BLaER1 (cell line): ENCODE data around the gene ZBTB12.
"Not testable (repeated sequence)": the region's sequence is repeated elsewhere in the genome, so short reads cannot be mapped to it uniquely, and the experiment has no call there.

Experiments used
- H3K27ac ChIP-seq: shearing (Covaris generic); formaldehyde crosslinking; 2 replicates; pipeline ENCODE4 v1.8.1; 2022
- H3K27me3 ChIP-seq: shearing (Covaris generic); formaldehyde crosslinking; 2 replicates; pipeline ENCODE4 v1.8.1; 2022
- H3K36me3 ChIP-seq: shearing (Covaris generic); formaldehyde crosslinking; 2 replicates; pipeline ENCODE4 v1.8.1; 2022
- H3K4me1 ChIP-seq: shearing (Covaris generic); formaldehyde crosslinking; 2 replicates; pipeline ENCODE4 v1.8.1; 2022
- H3K4me2 ChIP-seq: shearing (Covaris generic); formaldehyde crosslinking; 2 replicates; pipeline ENCODE4 v1.8.1; 2022
- H3K4me3 ChIP-seq: shearing (Covaris generic); formaldehyde crosslinking; 2 replicates; pipeline ENCODE4 v1.8.1; 2022
- H3K9ac ChIP-seq: shearing (Covaris generic); formaldehyde crosslinking; 2 replicates; pipeline ENCODE4 v1.8.1; 2022
- H3K9me3 ChIP-seq: shearing (Covaris generic); formaldehyde crosslinking; 2 replicates; pipeline ENCODE4 v1.8.1; 2022
- H4K20me1 ChIP-seq: shearing (Covaris generic); formaldehyde crosslinking; 2 replicates; pipeline ENCODE4 v1.8.1; 2022
- Cebpa-rat ChIP-seq: shearing (Covaris generic); IDR thresholded peaks from 2 replicates; pipeline ENCODE4 v1.8.1; 2022

The ZBTB12 gene

GRCh38 chr6:31865205-31866118 lies 36.4 kb downstream of the ZBTB12 start:
- Histone ChIP-seq H3K27me3 (no peaks in the 10 kb centered on the region), H3K4me3 (no peak overlapping the region), H3K27ac (0 out of 2 replicates have a peak overlapping the region, but pooled peaks have one; percentile 84), H3K9me3 (no peaks in the 10 kb centered on the region), H4K20me1 (no peaks in the 10 kb centered on the region), H3K9ac (peak overlapping the region; percentile 82), H3K36me3 (peaks cover 3% of the 10 kb centered on the region; the same call in 1 of the 2 replicates), H3K4me1 (peaks cover 59% of the 10 kb centered on the region), H3K4me2 (peak overlapping the region; percentile 92)
- no peak for TF ChIP-seq Cebpa-rat

- Histone ChIP-seq H3K27ac (peak overlapping the region; percentile 84), H3K4me3 (peak overlapping the region; percentile 79; the same call in 1 of the 2 replicates)
Observed at GRCh38 chr6:31864818-31865204, 37.1 kb downstream of the ZBTB12 start.

GRCh38 chr6:31864123-31864562 lies 37.7 kb downstream of the ZBTB12 start:
- Histone ChIP-seq H3K4me2 (peak overlapping the region; percentile 92), H3K4me1 (peaks cover 46% of the 10 kb centered on the region), H3K27ac (peak overlapping the region; percentile 84), H3K36me3 (peaks cover 16% of the 10 kb centered on the region), H3K4me3 (peak overlapping the region; percentile 79), H3K9ac (peak overlapping the region; percentile 82)
- not testable (repeated sequence) for H4K20me1 ChIP-seq, H3K27me3 ChIP-seq, H3K9me3 ChIP-seq

More at GRCh38 chr6:31864818-31865204, 37.1 kb downstream of the ZBTB12 start:
- Histone ChIP-seq H3K9me3 (no peaks in the 10 kb centered on the region), H3K27me3 (no peaks in the 10 kb centered on the region), H3K4me2 (peak overlapping the region; percentile 92), H3K4me1 (peaks cover 53% of the 10 kb centered on the region), H3K36me3 (peaks cover 10% of the 10 kb centered on the region), H3K9ac (peak overlapping the region; percentile 82), H4K20me1 (no peaks in the 10 kb centered on the region)
- TF ChIP-seq Cebpa-rat: no peak

GRCh38 chr6:31862344-31863235 lies 39.3 kb downstream of the ZBTB12 start, which contains the start of gene NEU1:
NEU1 (minus strand) TSS chr6:31862821; CDS start chr6:31862776, 45 bp downstream.
- H3K4me1 ChIP-seq: peaks cover 36% of the 10 kb centered on the region
- peaks cover 27% of the 10 kb centered on the region for H3K36me3 ChIP-seq
- H3K27ac ChIP-seq: peak within 1 kb of the TSS; percentile 84
- peak within 1 kb of the TSS; percentile 99 for H3K4me2 ChIP-seq
- H3K4me3 ChIP-seq: peak within 1 kb of the TSS; percentile 79
- TF ChIP-seq Cebpa-rat: no peak
- peak within 1 kb of the TSS; percentile 82 for H3K9ac ChIP-seq
- no peaks in the 10 kb centered on the region for H3K27me3 ChIP-seq
- H3K9me3 ChIP-seq: no peaks in the 10 kb centered on the region
- no peaks in the 10 kb centered on the region for H4K20me1 ChIP-seq

GRCh38 chr6:31861919-31862343 lies 40.0 kb downstream of the ZBTB12 start:
- peaks cover 27% of the 10 kb centered on the region for H3K36me3 ChIP-seq
- peak overlapping the region; percentile 99 for H3K4me2 ChIP-seq
- no peaks in the 10 kb centered on the region for H3K9me3 ChIP-seq
- TF ChIP-seq Cebpa-rat: no peak
- peak overlapping the region; percentile 79 for H3K4me3 ChIP-seq
- H3K27ac ChIP-seq: peak overlapping the region; percentile 72
- H3K27me3 ChIP-seq: no peaks in the 10 kb centered on the region
- peaks cover 36% of the 10 kb centered on the region for H3K4me1 ChIP-seq
- peak overlapping the region; percentile 82 for H3K9ac ChIP-seq
- no peaks in the 10 kb centered on the region for H4K20me1 ChIP-seq

- no peak overlapping the region for H3K9ac ChIP-seq
- TF ChIP-seq Cebpa-rat: no peak
- H3K36me3 ChIP-seq: peaks cover 27% of the 10 kb centered on the region
- no peaks in the 10 kb centered on the region for H3K9me3 ChIP-seq
- no peaks in the 10 kb centered on the region for H4K20me1 ChIP-seq
- peak overlapping the region; percentile 99; the same call in 1 of the 2 replicates for H3K4me2 ChIP-seq
- H3K27me3 ChIP-seq: no peaks in the 10 kb centered on the region
- no peak overlapping the region for H3K27ac ChIP-seq
- H3K4me3 ChIP-seq: no peak overlapping the region
- peaks cover 36% of the 10 kb centered on the region for H3K4me1 ChIP-seq
Observed at GRCh38 chr6:31861150-31861549, 40.7 kb downstream of the ZBTB12 start.

- Histone ChIP-seq H3K4me3 (no peak overlapping the region), H3K4me2 (no peak overlapping the region), H3K36me3 (peaks cover 33% of the 10 kb centered on the region), H3K4me1 (peaks cover 29% of the 10 kb centered on the region), H3K27me3 (no peaks in the 10 kb centered on the region), H3K9me3 (peaks cover 4% of the 10 kb centered on the region; the same call in 1 of the 2 replicates), H3K9ac (no peak overlapping the region), H4K20me1 (no peaks in the 10 kb centered on the region), H3K27ac (no peak overlapping the region)
- TF ChIP-seq Cebpa-rat: no peak
Observed at GRCh38 chr6:31860349-31860748, 41.5 kb downstream of the ZBTB12 start.

- H3K27ac ChIP-seq: no peak overlapping the region
- H3K36me3 ChIP-seq: peaks cover 35% of the 10 kb centered on the region
- H3K9ac ChIP-seq: no peak overlapping the region
- no peak overlapping the region for H3K4me2 ChIP-seq
- H3K27me3 ChIP-seq: no peaks in the 10 kb centered on the region
- no peak for TF ChIP-seq Cebpa-rat
- H3K4me1 ChIP-seq: peaks cover 25% of the 10 kb centered on the region
- peaks cover 6% of the 10 kb centered on the region; the same call in 1 of the 2 replicates for H3K9me3 ChIP-seq
- H3K4me3 ChIP-seq: no peak overlapping the region
- H4K20me1 ChIP-seq: no peaks in the 10 kb centered on the region
Observed at GRCh38 chr6:31859923-31860322, 42.0 kb downstream of the ZBTB12 start.

- Histone ChIP-seq H3K4me1 (peaks cover 16% of the 10 kb centered on the region), H3K27ac (no peak overlapping the region), H3K9me3 (peaks cover 6% of the 10 kb centered on the region; the same call in 1 of the 2 replicates), H3K9ac (0 out of 2 replicates have a peak overlapping the region, but pooled peaks have one; percentile 16), H3K36me3 (peaks cover 35% of the 10 kb centered on the region), H4K20me1 (no peaks in the 10 kb centered on the region), H3K27me3 (no peaks in the 10 kb centered on the region), H3K4me3 (no peak overlapping the region), H3K4me2 (no peak overlapping the region)
- TF ChIP-seq Cebpa-rat: peak; percentile 33; the same call in 1 of the 2 replicates
Observed at GRCh38 chr6:31858707-31859106, 43.2 kb downstream of the ZBTB12 start.

GRCh38 chr6:31857774-31858173 lies 44.1 kb downstream of the ZBTB12 start:
- H3K27me3 ChIP-seq, H3K9ac ChIP-seq, H3K4me2 ChIP-seq, H3K4me3 ChIP-seq, H3K9me3 ChIP-seq, H3K27ac ChIP-seq, H4K20me1 ChIP-seq: not testable (repeated sequence)
- H3K4me1 ChIP-seq: peaks cover 10% of the 10 kb centered on the region
- H3K36me3 ChIP-seq: peaks cover 35% of the 10 kb centered on the region

- peaks cover 11% of the 10 kb centered on the region for H3K9me3 ChIP-seq
- not testable (repeated sequence) for H3K4me3 ChIP-seq, H3K4me2 ChIP-seq, H3K4me1 ChIP-seq, H3K27ac ChIP-seq, H4K20me1 ChIP-seq, H3K9ac ChIP-seq, H3K36me3 ChIP-seq, H3K27me3 ChIP-seq
Observed at GRCh38 chr6:31851980-31852718, 49.7 kb downstream of the ZBTB12 start.
